HepG2 (cell line): ENCODE measurements around the gene ACSF3. TPM values are rescaled to one million over a fixed set of nuclear protein-coding genes. Genes with fewer than 3 reads are reported as not detected.
A peak's percentile ranks its signal among the peaks of the same experiment; 100 is the strongest.

Source experiments
- BRCA1 ChIP-seq: sonication (generic); formaldehyde crosslinking; IDR thresholded peaks from 2 replicates; pipeline ENCODE4 v1.4.0; 2020; ENCODE audit warnings: missing genetic modification reagents
- CEBPG ChIP-seq: IDR thresholded peaks from 2 replicates; pipeline ENCODE4 v1.6.1; 2016
- ELF1 ChIP-seq: sonication (generic); formaldehyde crosslinking; IDR thresholded peaks from 2 replicates; pipeline ENCODE4 v1.4.0; 2020; ENCODE audit warnings: missing genetic modification reagents
- ELK4 ChIP-seq: sonication (generic); formaldehyde crosslinking; IDR thresholded peaks from 2 replicates; pipeline ENCODE4 v1.9.0; 2021; ENCODE audit warnings: missing genetic modification reagents, borderline replicate concordance
- ETV6 ChIP-seq: sonication (generic); formaldehyde crosslinking; conservative IDR thresholded peaks from 2 replicates; pipeline ENCODE4 v1.4.0; 2020; ENCODE audit warnings: missing genetic modification reagents
- FOXC1 ChIP-seq: sonication (generic); formaldehyde crosslinking; IDR thresholded peaks from 2 replicates; pipeline ENCODE4 v1.8.0; 2022; ENCODE audit warnings: mild to moderate bottlenecking, missing genetic modification reagents, borderline replicate concordance
- HOXA3 ChIP-seq: sonication (generic); formaldehyde crosslinking; IDR thresholded peaks from 2 replicates; pipeline ENCODE4 v1.5.0; 2020; ENCODE audit warnings: missing genetic modification reagents
- MXI1 ChIP-seq: IDR thresholded peaks from 3 replicates; pipeline ENCODE4 v1.6.1; 2012; ENCODE audit warnings: low read depth, low read length, inconsistent platforms, borderline replicate concordance
- NR2F2 ChIP-seq: IDR thresholded peaks from 2 replicates; pipeline ENCODE4 v1.6.1; 2012; ENCODE audit warnings: low read depth, inconsistent platforms, borderline replicate concordance
- PRDM4 ChIP-seq: sonication (generic); formaldehyde crosslinking; IDR thresholded peaks from 2 replicates; pipeline ENCODE4 v1.9.0; 2021; ENCODE audit warnings: missing genetic modification reagents, borderline replicate concordance
- SKI ChIP-seq: fragments of 450-650 bp; IDR thresholded peaks from one replicate; pipeline ENCODE4 v1.6.1; 2018; ENCODE audit warnings: mild to moderate bottlenecking; ENCODE audit not compliant: partially characterized antibody
- SOX5 ChIP-seq: IDR thresholded peaks from 2 replicates; pipeline ENCODE4 v1.6.1; 2016; ENCODE audit warnings: borderline replicate concordance
- SOX6 ChIP-seq, 2 experiments: fragments of 450-650 bp in 1 of 2; sonication (generic) in 1 of 2; formaldehyde crosslinking in 1 of 2; IDR thresholded peaks; 2 replicates each; pipeline versions ENCODE4 v1.4.0 to v1.6.1; 2017 to 2020; ENCODE audit warnings: antibody characterized with exemption in 1 of 2, mild to moderate bottlenecking in 1 of 2, missing genetic modification reagents in 1 of 2
- TARDBP ChIP-seq: sonication (generic); formaldehyde crosslinking; IDR thresholded peaks from 2 replicates; pipeline ENCODE4 v1.8.0; 2022; ENCODE audit warnings: mild to moderate bottlenecking, missing genetic modification reagents
- ZIK1 ChIP-seq: sonication (generic); formaldehyde crosslinking; IDR thresholded peaks from 2 replicates; pipeline ENCODE4 v1.5.0; 2020; ENCODE audit warnings: mild to moderate bottlenecking, low read depth, missing genetic modification reagents, borderline replicate concordance
- ZNF275 ChIP-seq: sonication (generic); formaldehyde crosslinking; IDR thresholded peaks from 2 replicates; pipeline ENCODE4 v1.8.0; 2022; ENCODE audit warnings: missing genetic modification reagents, mild to moderate bottlenecking, inconsistent platforms, borderline replicate concordance
- ZNF431 ChIP-seq: sonication (generic); formaldehyde crosslinking; IDR thresholded peaks from 2 replicates; pipeline ENCODE4 v1.9.0; 2022; ENCODE audit warnings: missing genetic modification reagents, low read depth, mild to moderate bottlenecking, borderline replicate concordance
- ZNF547 ChIP-seq: sonication (generic); formaldehyde crosslinking; IDR thresholded peaks from 2 replicates; pipeline ENCODE4 v1.5.1; 2020; ENCODE audit warnings: mild to moderate bottlenecking, missing genetic modification reagents
- ZNF556 ChIP-seq: sonication (generic); formaldehyde crosslinking; IDR thresholded peaks from 2 replicates; pipeline ENCODE4 v1.4.0; 2020; ENCODE audit warnings: mild to moderate bottlenecking, missing genetic modification reagents, borderline replicate concordance
- ZNF768 ChIP-seq: sonication (generic); formaldehyde crosslinking; IDR thresholded peaks from 2 replicates; pipeline ENCODE4 v1.4.0; 2020; ENCODE audit warnings: missing genetic modification reagents
- ZNF780A ChIP-seq: sonication (generic); formaldehyde crosslinking; IDR thresholded peaks from 2 replicates; pipeline ENCODE4 v1.8.0; 2022; ENCODE audit warnings: mild to moderate bottlenecking, missing genetic modification reagents, moderate library complexity
- ZNF788 ChIP-seq: sonication (generic); formaldehyde crosslinking; IDR thresholded peaks from 2 replicates; pipeline ENCODE4 v1.5.0; 2020; ENCODE audit warnings: mild to moderate bottlenecking, missing genetic modification reagents, borderline replicate concordance
- polyA plus RNA-seq, 8 experiments: library from polyadenylated mRNA; depleted of rRNA in 3 of 8; stranded (reverse) in 7 of 8; unstranded in 1 of 8; fragments of >200 nt; fragmentation: Illumina TruSeq in 4 of 8; extraction: Trizol in 4 of 8; gene quantifications; 2 replicates each; pipeline versions ENCODE4 v1.2.1 to v1.2.3, GENCODE V29; 2011 to 2016; ENCODE audit warnings: low read depth in 4 of 8, missing spikeins in 1 of 8, mixed read lengths in 1 of 8; ENCODE audit not compliant: insufficient read depth in 1 of 8
- total RNA-seq, 5 experiments: library from RNA; depleted of rRNA; stranded (reverse); fragments of >200 nt; fragmentation: Illumina TruSeq; extraction: Trizol; gene quantifications; 2 replicates each; pipeline ENCODE4 v1.2.3, GENCODE V29; 2016; ENCODE audit warnings: low read depth in 1 of 5
- TF ChIP-seq, protein P1 (sequence below): sonication (generic); formaldehyde crosslinking; IDR thresholded peaks from 2 replicates; pipeline ENCODE4 v1.8.1; 2023; ENCODE audit warnings: mild to moderate bottlenecking, moderate library complexity, missing genetic modification reagents

Gene ACSF3
- total and polyA plus RNA-seq, 2 of the 13 experiments (the other 11 are each of a cell fraction or from before 2014, with no cell fraction given), result 14.9 to 30.6 TPM

GRCh38 chr16:89201439-89202377 is 108.1 kb downstream of the ACSF3 start (continued):
- TF ChIP-seq, protein P1, sequence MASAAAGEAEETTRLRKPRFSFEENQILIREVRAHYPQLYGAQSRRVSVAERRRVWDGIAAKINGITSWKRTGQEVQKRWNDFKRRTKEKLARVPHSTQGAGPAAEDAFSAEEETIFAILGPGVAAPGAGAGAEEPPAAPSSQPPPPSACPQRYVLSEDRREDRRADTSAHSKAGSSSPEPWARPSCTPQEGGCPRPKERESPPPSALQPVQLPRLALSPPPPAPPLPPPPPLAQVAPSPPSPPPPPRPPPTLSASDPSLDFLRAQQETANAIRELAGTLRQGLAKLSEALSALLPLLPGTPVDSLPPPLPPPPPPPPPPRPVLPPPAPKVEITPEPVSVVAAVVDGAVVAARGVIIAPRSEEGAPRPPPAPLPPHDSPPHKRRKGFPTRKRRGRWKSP (CRISPR knock-in tag), result no peak; the same call in 1 of the 2 replicates
- TF ChIP-seq ZNF788, result peak; percentile 40; the same call in 1 of the 2 replicates
- no peak for TF ChIP-seq FOXC1
- no peak for TF ChIP-seq ELF1 (CRISPR knock-in tag)
- no peak; the same call in 1 of the 2 replicates for TF ChIP-seq ZIK1 (CRISPR knock-in tag)
- TF ChIP-seq CEBPG (CRISPR knock-in tag), result no peak
- peak; percentile 24; the same call in 1 of the 2 replicates for TF ChIP-seq HOXA3
- no peak for TF ChIP-seq BRCA1 (CRISPR knock-in tag)
- TF ChIP-seq SOX5, result no peak
- TF ChIP-seq ELK4, result no peak
- no peak for TF ChIP-seq SOX6 (IDR thresholded peaks at IDR 0.05)
- TF ChIP-seq SOX6 (CRISPR knock-in tag; IDR thresholded peaks at IDR 0.05), result no peak
- TF ChIP-seq ZNF780A, result no peak
- TF ChIP-seq MXI1, result peak; percentile 67; the same call in 1 of the 3 replicates
- no peak for TF ChIP-seq ZNF556
- no peak for TF ChIP-seq ZNF431
- TF ChIP-seq ZNF547, result no peak
- no peak for TF ChIP-seq ETV6
- TF ChIP-seq SKI, result no peak
- TF ChIP-seq TARDBP (CRISPR knock-in tag), result no peak
- no peak for TF ChIP-seq NR2F2
- TF ChIP-seq PRDM4 (CRISPR knock-in tag), result no peak
- TF ChIP-seq ZNF768 (CRISPR knock-in tag), result peak; percentile 63; the same call in 1 of the 2 replicates
- TF ChIP-seq ZNF275 (CRISPR knock-in tag), result no peak
